Measurements from ENCODE around the gene LAMP1.

LAMP1 gene

DNA sequence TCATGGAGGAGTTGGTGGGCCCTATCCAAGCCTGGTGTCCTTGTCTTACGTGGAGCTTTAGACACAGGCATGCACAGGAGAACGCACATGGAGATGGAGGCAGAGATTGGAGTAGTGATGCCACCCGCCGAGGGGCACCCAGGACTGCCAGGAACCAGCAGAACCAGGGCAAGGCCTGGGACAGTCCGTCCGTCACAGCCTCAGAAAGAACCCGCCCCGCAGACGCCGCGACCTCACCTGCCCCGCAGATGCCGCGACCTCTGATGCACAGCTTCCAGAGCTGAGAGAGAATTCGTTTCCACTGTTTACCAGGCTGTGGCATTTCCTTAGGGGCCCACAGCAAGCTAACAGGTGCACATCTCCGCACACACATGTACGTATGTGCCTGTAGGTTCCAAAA, 51.6 kb downstream of the LAMP1 start:
- TF ChIP-seq CTCF (IDR thresholded peaks at IDR 0.05; ENCODE audit: low read depth, low read length, missing control alignments) = no peak
- DNase-seq (ENCODE audit: low read depth) = no peak
- no peak overlapping the region for H3K4me3 ChIP-seq (ENCODE audit: low read depth, low read length)

GRCh38 chr13:113349050-113349449, 52.0 kb downstream of the LAMP1 start:
- DNase-seq (ENCODE audit: low read depth) = no peak

GRCh38 chr13:113349491-113349890, 52.5 kb downstream of the LAMP1 start:
- no peak for TF ChIP-seq CTCF (IDR thresholded peaks at IDR 0.05; ENCODE audit: low read depth, low read length, missing control alignments)
- no peak overlapping the region for H3K4me3 ChIP-seq (ENCODE audit: low read depth, low read length)
- DNase-seq (ENCODE audit: low read depth) = no peak

More at GRCh38 chr13:113349050-113349449, 52.0 kb downstream of the LAMP1 start:
- no peak for TF ChIP-seq CTCF (IDR thresholded peaks at IDR 0.05; ENCODE audit: low read depth, low read length, missing control alignments)
- H3K4me3 ChIP-seq (ENCODE audit: low read depth, low read length) = no peak overlapping the region

- DNase-seq (ENCODE audit: low read depth) = no peak
- no peak overlapping the region for H3K4me3 ChIP-seq (ENCODE audit: low read depth, low read length)
- TF ChIP-seq CTCF (IDR thresholded peaks at IDR 0.05; ENCODE audit: low read depth, low read length, missing control alignments) = no peak
These were observed 53.3 kb downstream of the LAMP1 start for GRCh38 chr13:113350065-113350937.

DNA sequence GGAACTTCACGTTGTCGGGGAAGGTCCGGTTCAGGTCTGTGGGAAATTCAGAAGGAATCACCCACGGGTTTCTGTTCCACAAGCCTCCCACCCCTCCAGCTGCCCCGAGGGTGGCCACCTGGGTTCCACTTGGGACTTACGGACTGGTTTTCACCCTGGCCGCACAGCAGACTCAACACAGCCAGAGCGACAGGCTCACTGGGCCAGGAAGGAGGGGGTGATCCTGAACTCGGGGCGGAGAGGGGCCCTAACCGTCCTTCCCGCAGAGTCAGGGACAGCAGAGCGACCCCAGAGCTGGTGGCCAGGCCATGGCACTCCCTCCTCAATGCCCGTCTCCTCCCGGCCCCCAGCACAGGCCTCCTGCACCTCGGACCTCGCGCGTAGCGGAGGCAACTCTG, 53.9 kb downstream of the LAMP1 start:
- TF ChIP-seq CTCF (IDR thresholded peaks at IDR 0.05; ENCODE audit: low read depth, low read length, missing control alignments) = no peak
- no peak overlapping the region for H3K4me3 ChIP-seq (ENCODE audit: low read depth, low read length)
- DNase-seq (ENCODE audit: low read depth) = no peak

DNA sequence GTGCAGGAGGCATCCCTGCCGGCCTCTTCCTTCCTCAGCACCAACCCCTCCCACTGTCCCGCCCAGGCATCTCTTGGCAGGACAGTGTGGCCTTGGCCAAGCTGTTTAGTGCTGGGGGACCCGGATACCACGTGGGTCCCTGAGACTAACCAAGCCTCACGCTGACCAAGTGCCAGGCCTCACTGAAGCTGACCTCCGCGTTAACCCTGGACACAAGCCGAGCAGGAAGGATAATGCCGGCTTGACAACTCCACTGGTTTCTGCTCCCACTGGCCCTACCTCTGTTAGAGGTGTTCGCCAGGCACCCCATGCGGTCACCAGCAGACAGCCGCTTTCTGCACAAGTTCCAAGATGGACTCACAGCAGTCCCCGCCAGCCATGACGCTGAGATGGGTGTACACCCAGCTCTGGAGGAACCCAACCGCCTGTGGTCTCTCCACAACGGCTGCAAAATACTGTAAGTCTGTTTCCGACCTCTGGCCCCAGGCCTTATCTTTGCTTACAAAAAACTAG, 54.5 kb downstream of the LAMP1 start:
- no peak for DNase-seq (ENCODE audit: low read depth)
- no peak overlapping the region for H3K4me3 ChIP-seq (ENCODE audit: low read depth, low read length)
- no peak for TF ChIP-seq CTCF (IDR thresholded peaks at IDR 0.05; ENCODE audit: low read depth, low read length, missing control alignments)

DNA sequence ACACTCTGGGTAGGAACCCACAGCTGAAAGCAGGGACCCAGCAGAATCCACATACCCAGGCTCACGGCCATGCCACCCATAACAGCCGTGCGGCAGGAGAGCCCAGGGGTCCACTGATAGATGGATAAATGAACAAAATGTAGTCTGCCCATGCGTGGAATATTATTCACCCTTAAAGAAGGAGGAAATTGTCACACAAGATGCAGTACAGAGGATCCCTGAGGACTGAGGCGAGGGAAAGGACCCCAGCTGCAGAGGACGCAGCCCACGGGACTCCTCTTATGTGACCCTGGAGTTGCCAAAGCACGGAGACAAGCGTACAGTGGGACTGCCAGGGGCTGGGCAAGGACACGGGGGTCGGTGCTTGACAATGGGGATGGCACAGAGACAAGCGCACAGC, 56.2 kb downstream of the LAMP1 start:
- DNase-seq (ENCODE audit: low read depth) = no peak
- TF ChIP-seq CTCF (IDR thresholded peaks at IDR 0.05; ENCODE audit: low read depth, low read length, missing control alignments) = no peak
- H3K4me3 ChIP-seq (ENCODE audit: low read depth, low read length) = no peak overlapping the region

All from GM12864 (cell line).